Right lobe of liver (tissue), 6 donors: Measurements from ENCODE around the gene CBY1. TPM values are rescaled to one million over a fixed set of nuclear protein-coding genes. Genes with fewer than 3 reads are reported as not detected.

Source experiments
- ATAC-seq, 4 donors: fragments of 200-7000 bp; cut with Tn5 transposase; one replicate each; pipeline ENCODE4 v1.9.1; 2020; ENCODE audit warnings: mild to moderate bottlenecking in 4 of 4, moderate library complexity in 4 of 4
- DNase-seq, 3 donors: peaks; one replicate each; pipeline ENCODE4 v3.0.0-alpha.2; 2020
- H3K27ac ChIP-seq, 3 donors: fragments of 200-600 bp; one replicate each; pipeline ENCODE4 v1.8.0; 2022
- H3K27me3 ChIP-seq, 2 donors: fragments of 200-600 bp; one replicate each; pipeline ENCODE4 v1.8.0; 2022
- H3K36me3 ChIP-seq, 4 donors: fragments of 200-600 bp; sonication (generic) in 1 of 4; one replicate each; pipeline versions ENCODE4 v1.5.1 to v1.8.0; 2017 to 2022; ENCODE audit warnings: control low read depth in 1 of 4
- H3K4me1 ChIP-seq, 4 donors: fragments of 200-600 bp; sonication (generic) in 1 of 4; one replicate each; pipeline versions ENCODE4 v1.5.1 to v1.8.0; 2017 to 2022; ENCODE audit warnings: control low read depth in 1 of 4
- H3K4me3 ChIP-seq, 3 donors: fragments of 200-600 bp; one replicate each; pipeline ENCODE4 v1.8.0; 2022
- H3K9me3 ChIP-seq, 4 donors: fragments of 200-600 bp; sonication (generic) in 1 of 4; one replicate each; pipeline versions ENCODE4 v1.5.1 to v1.8.0; 2017 to 2022; ENCODE audit warnings: control low read depth in 1 of 4
- POLR2A ChIP-seq: fragments of 450-650 bp; IDR thresholded peaks from one replicate; pipeline ENCODE4 v1.6.1; 2017; ENCODE audit warnings: antibody characterized with exemption, mild to moderate bottlenecking
- WGBS: methylation state at CpG from one replicate; pipeline ENCODE4 v1.1.6; 2018; ENCODE audit warnings: low coverage, low lambda C conversion rate; ENCODE audit not compliant: insufficient coverage; ENCODE audit errors: missing lambda C conversion rate; 5-methylcytosine and 5-hydroxymethylcytosine counted together
- intact Hi-C, 2 donors: fragments of 100-400 bp; cut with DNase I; formaldehyde crosslinking; loops; one replicate each; pipeline versions ENCODE4 v1.11.2 to v1.14.1; 2022
- total RNA-seq, 6 experiments: library from RNA; depleted of rRNA in 2 of 6; stranded (reverse); fragments of >200 nt in 2 of 6; fragmentation: NEBNext Ultra II Directional in 3 of 6; extraction: Animal tissue kit (Norgen Biotek cat#: 25700) in 3 of 6; gene quantifications; one replicate each; pipeline versions ENCODE4 v1.1.0 to v1.2.4, GENCODE V29; 2016 to 2023
- TF ChIP-seq, protein P1 (sequence below), 4 donors: fragments of 200-600 bp in 3 of 4; fragments of 450-650 bp in 1 of 4; IDR thresholded peaks; one replicate each; pipeline versions ENCODE4 v1.5.1 to v1.8.0; 2016 to 2022; ENCODE audit warnings: antibody characterized with exemption in 4 of 4, mild to moderate bottlenecking in 2 of 4
- donor health status: DM: no; HTN: yes; CAD: no.
- donor health status: DM: no; HTN: no; CAD: no.
- donor health status: DM: no; HTN: no; CAD: no.
- donor health status: DM: no; HTN: yes; CAD: no.
- donor health status: DM: no; HTN: yes; CAD: no.

CBY1 gene
- total RNA-seq, 6 experiments from 2014 or later, result 6.1 to 14.4 (median 11.6) TPM

DNA sequence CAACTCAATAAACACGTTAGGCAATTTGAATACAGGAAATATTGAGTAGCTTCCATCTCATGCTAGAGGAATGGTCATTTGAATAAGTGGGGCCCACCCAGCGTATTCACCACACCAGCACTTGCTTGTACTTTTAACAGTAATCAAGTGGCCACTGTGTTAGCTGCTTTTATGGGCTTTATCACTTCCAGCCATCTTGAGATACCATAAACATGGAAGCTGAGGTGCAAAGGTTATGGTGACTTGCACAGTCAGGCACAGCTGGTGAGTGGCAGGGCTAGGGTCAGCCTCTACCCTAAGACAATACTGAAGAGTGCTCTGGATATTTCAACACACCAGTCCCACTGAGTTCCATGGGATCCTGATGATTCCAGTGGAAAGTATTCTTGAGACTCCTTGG lies 37.6 kb downstream of the CBY1 start:
- H3K27me3 ChIP-seq, result no peaks in the 10 kb centered on the region
- H3K4me3 ChIP-seq, result no peak overlapping the region
- intact Hi-C loops, result no loop called here
- H3K27ac ChIP-seq, result no peak overlapping the region
- DNase-seq (no peak), ATAC-seq (no peak)
- no peak for TF ChIP-seq POLR2A
- TF ChIP-seq, protein P1, sequence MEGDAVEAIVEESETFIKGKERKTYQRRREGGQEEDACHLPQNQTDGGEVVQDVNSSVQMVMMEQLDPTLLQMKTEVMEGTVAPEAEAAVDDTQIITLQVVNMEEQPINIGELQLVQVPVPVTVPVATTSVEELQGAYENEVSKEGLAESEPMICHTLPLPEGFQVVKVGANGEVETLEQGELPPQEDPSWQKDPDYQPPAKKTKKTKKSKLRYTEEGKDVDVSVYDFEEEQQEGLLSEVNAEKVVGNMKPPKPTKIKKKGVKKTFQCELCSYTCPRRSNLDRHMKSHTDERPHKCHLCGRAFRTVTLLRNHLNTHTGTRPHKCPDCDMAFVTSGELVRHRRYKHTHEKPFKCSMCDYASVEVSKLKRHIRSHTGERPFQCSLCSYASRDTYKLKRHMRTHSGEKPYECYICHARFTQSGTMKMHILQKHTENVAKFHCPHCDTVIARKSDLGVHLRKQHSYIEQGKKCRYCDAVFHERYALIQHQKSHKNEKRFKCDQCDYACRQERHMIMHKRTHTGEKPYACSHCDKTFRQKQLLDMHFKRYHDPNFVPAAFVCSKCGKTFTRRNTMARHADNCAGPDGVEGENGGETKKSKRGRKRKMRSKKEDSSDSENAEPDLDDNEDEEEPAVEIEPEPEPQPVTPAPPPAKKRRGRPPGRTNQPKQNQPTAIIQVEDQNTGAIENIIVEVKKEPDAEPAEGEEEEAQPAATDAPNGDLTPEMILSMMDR (IDR thresholded peaks at IDR 0.05), result no peak
- no peaks in the 10 kb centered on the region for H3K36me3 ChIP-seq
- peaks cover 0 to 33% (median 6%) of the 10 kb centered on the region in 4 donors for H3K4me1 ChIP-seq
- 85% methylated on average over 2 of the region's 2 CpGs for WGBS
- H3K9me3 ChIP-seq, result no peaks in the 10 kb centered on the region

DNA sequence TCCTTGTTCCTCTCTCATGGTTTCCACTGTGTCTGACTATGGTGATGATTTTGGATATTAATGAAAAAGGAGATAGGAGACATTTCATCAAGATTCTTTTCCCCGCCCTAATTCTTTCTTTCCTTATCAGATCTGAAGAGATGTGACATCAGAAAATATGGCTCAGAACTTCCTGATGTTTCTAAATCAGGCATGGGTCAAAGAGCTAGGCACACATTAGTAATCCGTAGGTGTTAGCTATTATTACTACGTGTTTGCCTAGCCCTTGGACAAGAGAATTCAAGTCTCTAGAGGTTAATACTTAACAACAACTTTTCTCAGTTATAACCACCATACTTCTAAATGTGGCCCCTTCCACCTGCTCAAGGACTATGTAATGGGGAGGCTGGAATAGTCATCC lies 38.5 kb downstream of the CBY1 start:
- peaks cover 0 to 42% (median 9%) of the 10 kb centered on the region in 4 donors for H3K4me1 ChIP-seq
- 58% methylated on average over 3 of the region's 3 CpGs for WGBS
- DNase-seq (no peak), ATAC-seq (peak in 1 of 4 donors; percentile 6)
- H3K27ac ChIP-seq, result no peak overlapping the region
- no peaks in the 10 kb centered on the region for H3K9me3 ChIP-seq
- no peaks in the 10 kb centered on the region for H3K27me3 ChIP-seq
- TF ChIP-seq, protein P1 (IDR thresholded peaks at IDR 0.05), result no peak
- TF ChIP-seq POLR2A, result no peak
- intact Hi-C loops, result no loop called here
- H3K4me3 ChIP-seq, result no peak overlapping the region
- H3K36me3 ChIP-seq, result no peaks in the 10 kb centered on the region

DNA sequence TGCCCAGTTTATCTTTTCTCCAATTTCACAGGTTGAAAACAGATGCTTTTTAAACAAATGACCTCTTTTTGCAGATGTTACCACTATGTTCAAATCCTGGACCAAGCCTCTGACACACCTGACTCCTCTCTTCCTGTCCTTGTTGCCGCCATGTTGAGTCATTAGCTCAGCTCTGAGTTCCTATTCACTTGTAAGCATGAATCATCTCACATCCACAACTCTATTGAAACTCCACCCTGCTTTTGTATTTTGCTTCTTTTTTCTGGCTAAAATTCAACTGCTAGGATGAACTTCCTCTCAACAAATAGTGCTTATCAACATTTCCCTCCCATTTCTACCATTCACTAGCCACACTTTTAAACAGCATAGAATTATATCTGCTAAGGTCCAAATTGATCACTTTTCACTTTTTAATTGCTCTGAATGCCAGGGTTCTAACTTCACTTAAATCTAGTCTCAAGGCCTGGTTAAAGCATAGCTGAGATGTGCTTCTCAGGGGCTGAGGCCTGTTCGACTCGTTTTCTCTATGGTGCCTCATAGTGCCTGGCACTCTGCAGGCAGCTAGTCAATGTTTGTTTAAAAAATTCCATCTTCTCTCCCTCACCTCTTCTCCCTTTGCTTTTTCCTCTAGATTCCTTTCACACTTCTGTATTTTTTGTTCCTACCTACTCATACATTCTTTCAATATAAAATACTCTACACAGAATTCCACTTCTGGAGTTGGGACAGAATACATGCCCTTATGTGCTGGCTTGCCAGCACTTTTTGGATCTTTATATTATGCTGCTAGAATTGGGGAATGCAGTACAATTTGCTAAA lies 40.4 kb downstream of the CBY1 start:
- H3K9me3 ChIP-seq, result no peaks in the 10 kb centered on the region
- 16% methylated on average over 3 of the region's 3 CpGs for WGBS
- no peak for TF ChIP-seq POLR2A
- TF ChIP-seq, protein P1 (IDR thresholded peaks at IDR 0.05), result no peak
- no peaks in the 10 kb centered on the region for H3K27me3 ChIP-seq
- DNase-seq (no peak), ATAC-seq (peak in 1 of 4 donors; percentile 36)
- no peak overlapping the region for H3K4me3 ChIP-seq
- peak overlapping the region; percentile 27 to 99 (median 66) for H3K27ac ChIP-seq
- intact Hi-C loops, result no loop called here
- no peaks in the 10 kb centered on the region for H3K36me3 ChIP-seq
- peaks cover 0 to 43% (median 9%) of the 10 kb centered on the region in 4 donors for H3K4me1 ChIP-seq

DNA sequence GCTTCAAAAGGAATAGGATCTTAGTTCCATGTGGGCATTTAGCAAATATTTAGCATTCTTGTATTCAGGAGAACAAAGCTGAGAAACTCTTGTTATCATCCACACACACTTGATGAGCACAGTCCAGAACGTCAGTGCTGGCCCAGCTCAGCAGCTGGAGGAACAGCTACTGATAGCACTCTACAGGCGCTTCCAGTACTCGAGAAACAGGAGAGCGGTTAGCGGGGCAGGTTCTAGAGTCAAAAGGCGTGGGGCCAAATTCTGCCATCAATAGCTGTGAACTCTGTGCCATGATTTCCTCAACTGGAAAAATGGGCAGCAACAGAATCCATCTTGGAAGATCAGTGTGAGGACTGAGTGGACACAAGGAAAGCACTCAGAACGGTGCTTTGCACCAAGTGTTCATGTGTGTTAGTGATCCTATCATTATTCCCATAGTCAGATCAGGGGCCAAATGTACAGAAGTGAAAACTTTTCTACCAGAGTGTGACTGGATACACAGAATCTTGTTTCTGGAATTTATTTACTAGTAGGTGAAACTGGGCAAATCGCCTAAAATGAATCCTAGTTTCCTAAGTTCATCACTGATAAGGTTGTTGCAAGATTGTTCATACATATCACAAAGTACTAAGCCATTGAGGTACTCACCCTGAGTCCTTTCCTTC lies 41.1 kb downstream of the CBY1 start:
- ATAC-seq, result peak in 2 of 4 donors; percentile 4 to 5
- 23% methylated on average over 7 of the region's 8 CpGs for WGBS
- Histone ChIP-seq H3K9me3 (no peaks in the 10 kb centered on the region), H3K4me1 (peaks cover 0 to 43% (median 9%) of the 10 kb centered on the region in 4 donors), H3K27me3 (no peaks in the 10 kb centered on the region), H3K36me3 (no peaks in the 10 kb centered on the region), H3K4me3 (no peak overlapping the region), H3K27ac (peak overlapping the region; percentile 43 to 99 (median 66))
- intact Hi-C loops, result no loop called here
- no peak for DNase-seq
- TF ChIP-seq POLR2A, result no peak
- TF ChIP-seq, protein P1 (IDR thresholded peaks at IDR 0.05), result no peak
